H1 (cell line): Measurements from ENCODE around the gene POLG. TPM values are rescaled to one million over a fixed set of nuclear protein-coding genes. Genes with fewer than 3 reads are reported as not detected.

Experiments
- ASH2L ChIP-seq: fragments of 200-600, 300-600 bp; sonication (generic); IDR thresholded peaks from one replicate; pipeline ENCODE4 v1.7.1; 2017; ENCODE audit warnings: low read length
- BACH1 ChIP-seq: IDR thresholded peaks from 2 replicates; pipeline ENCODE4 v1.6.1; 2012; ENCODE audit warnings: low read length, improper control_type of control experiment
- BCL11A ChIP-seq, 2 experiments: IDR thresholded peaks; one replicate each; pipeline ENCODE4 v1.6.1; 2011; ENCODE audit warnings: low read depth in 2 of 2, low read length in 2 of 2, mild to moderate bottlenecking in 2 of 2
- CBX5 ChIP-seq: fragments of 300-800, 300-1000 bp; sonication (generic); IDR thresholded peaks from 2 replicates; pipeline ENCODE4 v1.7.1; 2016; ENCODE audit warnings: antibody characterized with exemption, low read length, low read depth
- CEBPB ChIP-seq: IDR thresholded peaks from 2 replicates; pipeline ENCODE4 v1.6.1; 2012; ENCODE audit warnings: low read depth, low read length
- CTBP2 ChIP-seq: IDR thresholded peaks from 2 replicates; pipeline ENCODE4 v1.7.0; 2011; ENCODE audit warnings: borderline replicate concordance, mild to moderate bottlenecking, moderate library complexity, mixed read lengths, low read length; ENCODE audit not compliant: insufficient read depth, insufficient read length
- EGR1 ChIP-seq: IDR thresholded peaks from 2 replicates; pipeline ENCODE4 v1.6.1; 2011; ENCODE audit warnings: low read depth, low read length, borderline replicate concordance
- EP300 ChIP-seq, 2 experiments: IDR thresholded peaks; 1 replicate in 1 of 2; 2 replicates in 1 of 2; pipeline ENCODE4 v1.6.1; 2011 to 2012; ENCODE audit warnings: low read depth in 2 of 2, low read length in 2 of 2, mild to moderate bottlenecking in 2 of 2, borderline replicate concordance in 1 of 2, inconsistent platforms in 1 of 2, moderate library complexity in 1 of 2
- JUN ChIP-seq: IDR thresholded peaks from 2 replicates; pipeline ENCODE4 v1.6.1; 2011; ENCODE audit warnings: low read depth, mild to moderate bottlenecking, improper control_type of control experiment, low read length
- JUND ChIP-seq: IDR thresholded peaks from 2 replicates; pipeline ENCODE4 v1.6.1; 2011; ENCODE audit warnings: mild to moderate bottlenecking, improper control_type of control experiment, low read length
- POLR2A ChIP-seq, 2 experiments: IDR thresholded peaks; 1 replicate in 1 of 2; 2 replicates in 1 of 2; pipeline ENCODE4 v1.6.1; 2011; ENCODE audit warnings: low read depth in 2 of 2, low read length in 2 of 2, mild to moderate bottlenecking in 2 of 2; ENCODE audit errors: control extremely low read depth in 1 of 2
- RFX5 ChIP-seq: IDR thresholded peaks from 2 replicates; pipeline ENCODE4 v1.6.1; 2011; ENCODE audit warnings: low read depth, low read length, improper control_type of control experiment, borderline replicate concordance
- RNF2 ChIP-seq: fragments of 200-900, 300-1000 bp; sonication (generic); IDR thresholded peaks from 2 replicates; pipeline ENCODE4 v1.7.1; 2016; ENCODE audit warnings: borderline replicate concordance, low read depth, mild to moderate bottlenecking, antibody characterized with exemption, low read length; ENCODE audit not compliant: poor library complexity, severe bottlenecking; ENCODE audit errors: missing control alignments
- SIN3A ChIP-seq, 2 experiments: IDR thresholded peaks in 1 of 2; conservative IDR thresholded peaks in 1 of 2; 2 replicates each; pipeline ENCODE4 v1.6.1; 2011 to 2012; ENCODE audit warnings: low read length in 2 of 2, improper control_type of control experiment in 1 of 2, low read depth in 1 of 2, mild to moderate bottlenecking in 1 of 2
- SP1 ChIP-seq: IDR thresholded peaks from 2 replicates; pipeline ENCODE4 v1.6.1; 2011; ENCODE audit warnings: low read depth, low read length
- TCF12 ChIP-seq: IDR thresholded peaks from 2 replicates; pipeline ENCODE4 v1.6.1; 2011; ENCODE audit warnings: low read depth, mild to moderate bottlenecking, low read length
- YY1 ChIP-seq: IDR thresholded peaks from 2 replicates; pipeline ENCODE4 v1.6.1; 2011; ENCODE audit warnings: low read depth, mild to moderate bottlenecking, low read length
- polyA plus RNA-seq, 7 experiments: library from polyadenylated mRNA; depleted of rRNA in 3 of 7; stranded (reverse) in 5 of 7; unstranded in 2 of 7; fragments of >200 nt in 5 of 7; fragments of 200-250 nt in 2 of 7; gene quantifications; 1 replicate in 5 of 7; 2 replicates in 1 of 7; 4 replicates in 1 of 7; pipeline versions ENCODE4 v1.2.1 to v1.2.3, GENCODE V29; 2011 to 2013; ENCODE audit warnings: missing spikeins in 2 of 7, mixed read lengths in 2 of 7
- total RNA-seq: library from RNA; stranded (reverse); fragmentation: NEBNext Ultra II Directional; extraction: Animal tissue kit (Norgen Biotek cat#: 25700); gene quantifications from 2 replicates; pipeline ENCODE4 v1.2.1, GENCODE V29; 2021
- TF ChIP-seq, protein P1 (sequence below): IDR thresholded peaks from 2 replicates; pipeline ENCODE4 v1.6.1; 2012; ENCODE audit warnings: low read length, inconsistent platforms
- TF ChIP-seq, protein P2 (sequence below): IDR thresholded peaks from 2 replicates; pipeline ENCODE4 v1.6.1; 2011; ENCODE audit warnings: low read length, improper control_type of control experiment
- TF ChIP-seq, protein P3 (sequence below): IDR thresholded peaks from 2 replicates; pipeline ENCODE4 v1.6.1; 2012; ENCODE audit warnings: inconsistent platforms

The POLG gene
- total and polyA plus RNA-seq, 2 of the 8 experiments (the other 6 are each of a cell fraction or from before 2014, with no cell fraction given) = 14.8 to 52.3 TPM

DNA sequence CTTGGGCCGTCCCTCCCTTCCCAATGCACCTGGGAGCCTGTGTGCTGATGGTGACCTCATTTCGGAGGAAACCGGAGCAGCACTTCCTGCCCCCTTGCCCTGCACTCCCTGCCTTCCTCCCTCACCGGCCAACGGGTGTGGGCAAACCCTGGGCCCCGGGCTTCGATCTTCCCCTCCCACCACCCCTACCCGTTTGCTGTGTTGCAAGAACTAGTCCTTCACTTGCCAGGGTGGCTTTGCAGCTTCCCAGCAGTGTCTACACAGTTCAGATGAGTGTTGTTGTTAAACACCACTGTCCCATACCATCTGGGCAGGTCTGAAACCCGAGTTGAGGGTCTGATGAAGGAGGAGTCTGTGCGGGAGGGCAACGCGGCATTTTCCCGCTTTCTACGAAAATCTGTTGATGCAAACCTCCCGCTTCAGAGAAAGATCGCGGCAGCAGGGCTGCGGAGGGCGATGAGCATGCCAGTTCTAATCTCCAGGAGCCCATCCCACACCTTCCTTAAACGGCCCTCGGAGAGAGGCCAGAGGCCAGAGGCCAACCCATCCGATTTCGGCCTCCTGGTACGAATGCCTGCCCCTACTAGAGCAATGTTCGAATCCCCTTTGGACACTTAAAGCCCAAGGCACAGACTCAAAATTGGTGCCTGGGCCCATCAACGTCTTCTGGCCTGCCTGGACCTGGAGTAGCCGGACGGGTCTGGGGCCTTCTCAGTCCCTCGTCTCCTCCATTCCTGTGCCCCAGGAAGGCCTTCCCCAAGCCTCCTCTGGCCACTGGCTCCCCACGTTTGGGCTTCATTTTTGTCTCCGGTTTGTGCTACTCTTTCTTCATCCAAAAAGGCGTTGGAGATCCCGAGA is 35.7 kb upstream of the POLG start (continued):
- TF ChIP-seq TCF12 = peak; percentile 85
- no peak for TF ChIP-seq CBX5
- TF ChIP-seq, protein P1, sequence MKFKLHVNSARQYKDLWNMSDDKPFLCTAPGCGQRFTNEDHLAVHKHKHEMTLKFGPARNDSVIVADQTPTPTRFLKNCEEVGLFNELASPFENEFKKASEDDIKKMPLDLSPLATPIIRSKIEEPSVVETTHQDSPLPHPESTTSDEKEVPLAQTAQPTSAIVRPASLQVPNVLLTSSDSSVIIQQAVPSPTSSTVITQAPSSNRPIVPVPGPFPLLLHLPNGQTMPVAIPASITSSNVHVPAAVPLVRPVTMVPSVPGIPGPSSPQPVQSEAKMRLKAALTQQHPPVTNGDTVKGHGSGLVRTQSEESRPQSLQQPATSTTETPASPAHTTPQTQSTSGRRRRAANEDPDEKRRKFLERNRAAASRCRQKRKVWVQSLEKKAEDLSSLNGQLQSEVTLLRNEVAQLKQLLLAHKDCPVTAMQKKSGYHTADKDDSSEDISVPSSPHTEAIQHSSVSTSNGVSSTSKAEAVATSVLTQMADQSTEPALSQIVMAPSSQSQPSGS = peak; percentile 94
- TF ChIP-seq RFX5 = no peak
- TF ChIP-seq JUND = peak; percentile 87
- TF ChIP-seq YY1 = peak; percentile 76; the same call in 1 of the 2 replicates
- TF ChIP-seq, protein P2, sequence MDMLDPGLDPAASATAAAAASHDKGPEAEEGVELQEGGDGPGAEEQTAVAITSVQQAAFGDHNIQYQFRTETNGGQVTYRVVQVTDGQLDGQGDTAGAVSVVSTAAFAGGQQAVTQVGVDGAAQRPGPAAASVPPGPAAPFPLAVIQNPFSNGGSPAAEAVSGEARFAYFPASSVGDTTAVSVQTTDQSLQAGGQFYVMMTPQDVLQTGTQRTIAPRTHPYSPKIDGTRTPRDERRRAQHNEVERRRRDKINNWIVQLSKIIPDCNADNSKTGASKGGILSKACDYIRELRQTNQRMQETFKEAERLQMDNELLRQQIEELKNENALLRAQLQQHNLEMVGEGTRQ = no peak
- TF ChIP-seq RNF2 = peak; percentile 97
- TF ChIP-seq CEBPB = peak; percentile 56; the same call in 1 of the 2 replicates
- TF ChIP-seq ASH2L = peak; percentile 86
- peak; percentile 97 for TF ChIP-seq EGR1
- TF ChIP-seq POLR2A (IDR thresholded peaks at IDR 0.05; ENCODE audit: control extremely low read depth in 1 of 2, low read depth in 2 of 2, low read length in 2 of 2) = no peak
- no peak for TF ChIP-seq BACH1
- 0 out of 2 replicates have a peak, but pooled peaks have one; percentile 57 for TF ChIP-seq JUN
- peak in 1 of 2 experiments; percentile 8; a peak in 1 of 4 replicates for TF ChIP-seq SIN3A (conservative IDR thresholded peaks at IDR 0.05 in 1 of 2, IDR thresholded peaks at IDR 0.05 in 1 of 2; ENCODE audit: low read depth in 1 of 2, low read length in 2 of 2)
- TF ChIP-seq CTBP2 = peak; percentile 100
- peak; percentile 76 for TF ChIP-seq SP1
- no peak for TF ChIP-seq EP300 (IDR thresholded peaks at IDR 0.05; ENCODE audit: borderline replicate concordance in 1 of 2, low read depth in 2 of 2, low read length in 2 of 2)
- no peak for TF ChIP-seq BCL11A (IDR thresholded peaks at IDR 0.05; ENCODE audit: low read depth in 2 of 2, low read length in 2 of 2)
- TF ChIP-seq, protein P3, sequence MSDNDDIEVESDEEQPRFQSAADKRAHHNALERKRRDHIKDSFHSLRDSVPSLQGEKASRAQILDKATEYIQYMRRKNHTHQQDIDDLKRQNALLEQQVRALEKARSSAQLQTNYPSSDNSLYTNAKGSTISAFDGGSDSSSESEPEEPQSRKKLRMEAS = peak; percentile 74
